Measurements from ENCODE around the gene ITGB2.

GRCh38 chr21:44927587-44928461, 7.1 kb upstream of the ITGB2 start:
- TF ChIP-seq SMC3 (IDR thresholded peaks at IDR 0.05; ENCODE audit: low read depth, low read length) (no peak), POLR2AphosphoS5 (IDR thresholded peaks at IDR 0.05; ENCODE audit: low read depth, low read length) (no peak), TAF1 (IDR thresholded peaks at IDR 0.05; ENCODE audit: borderline replicate concordance, low read depth, low read length) (no peak), CTCF (IDR thresholded peaks at IDR 0.05) (peak; percentile 16; the same call in 1 of the 2 replicates), RFX5 (IDR thresholded peaks at IDR 0.05; ENCODE audit: low read length) (no peak), GABPA (IDR thresholded peaks at IDR 0.05; ENCODE audit: low read depth) (no peak), RAD21 (IDR thresholded peaks at IDR 0.05; ENCODE audit: low read length) (no peak), REST (IDR thresholded peaks at IDR 0.05; ENCODE audit: low read depth, low read length) (no peak)
